Activated CD4-positive, alpha-beta T cell treated with anti-CD3 and anti-CD28 coated beads, Interleukin-2, amount 50 U/mL, for 16 hours (primary cell): Measurements from ENCODE around the gene RGPD8.
"Not testable (repeated sequence)": the region's sequence is repeated elsewhere in the genome, so short reads cannot be mapped to it uniquely, and the experiment has no call there.

ENCODE experiments used
- DNase-seq: peaks from one replicate; pipeline ENCODE4 v3.0.0-alpha.2; 2020

The RGPD8 gene

GRCh38 chr2:112434890-112435715 is 1.7 kb upstream of the RGPD8 start:
- not testable (repeated sequence) for DNase-seq

- no peak for DNase-seq
These were observed 686 bp upstream of the RGPD8 start for GRCh38 chr2:112433932-112434730.

- DNase-seq = peak; percentile 12
These were observed 538 bp downstream of the RGPD8 start for GRCh38 chr2:112432735-112433479.

GRCh38 chr2:112432390-112432734 is 1.1 kb downstream of the RGPD8 start:
- not testable (repeated sequence) for DNase-seq

GRCh38 chr2:112431587-112432295 is 1.7 kb downstream of the RGPD8 start:
- not testable (repeated sequence) for DNase-seq

- DNase-seq = not testable (repeated sequence)
These were observed 8.9 kb downstream of the RGPD8 start for GRCh38 chr2:112424553-112424952.

- not testable (repeated sequence) for DNase-seq
These were observed 16.6 kb downstream of the RGPD8 start for GRCh38 chr2:112416860-112417259.

GRCh38 chr2:112360055-112360454 is 73.4 kb downstream of the RGPD8 start:
- not testable (repeated sequence) for DNase-seq

- DNase-seq = not testable (repeated sequence)
These were observed 79.1 kb downstream of the RGPD8 start for GRCh38 chr2:112354335-112354734.

- not testable (repeated sequence) for DNase-seq
These were observed 80.4 kb downstream of the RGPD8 start for GRCh38 chr2:112352809-112353603.

GRCh38 chr2:112352292-112352691 is 81.2 kb downstream of the RGPD8 start:
- DNase-seq = not testable (repeated sequence)

- DNase-seq = no peak
These were observed 88.1 kb downstream of the RGPD8 start for GRCh38 chr2:112345030-112346027.

GRCh38 chr2:112343827-112344585 is 89.4 kb downstream of the RGPD8 start:
- DNase-seq = peak; percentile 8

GRCh38 chr2:112342067-112342550 is 91.3 kb downstream of the RGPD8 start:
- no peak for DNase-seq

GRCh38 chr2:112340475-112341267 is 92.8 kb downstream of the RGPD8 start:
- DNase-seq = no peak

- no peak for DNase-seq
These were observed 93.5 kb downstream of the RGPD8 start for GRCh38 chr2:112339986-112340385.

- DNase-seq = no peak
These were observed 97.8 kb downstream of the RGPD8 start for GRCh38 chr2:112335600-112335999.

- DNase-seq = no peak
These were observed 101.2 kb downstream of the RGPD8 start for GRCh38 chr2:112332123-112332696.
